OCI-LY3 (cell line): ENCODE data around the gene RIGI.

Experiments
- H2AFZ ChIP-seq: fragments of 200-600, 300-600 bp; shearing (Covaris generic); 2 replicates; pipeline ENCODE4 v1.6.0; 2014; ENCODE audit warnings: antibody characterized with exemption, low read depth, low read length
- H3K27ac ChIP-seq: fragments of 200-600, 300-600 bp; sonication (generic); 2 replicates; pipeline ENCODE4 v1.5.1; 2014; ENCODE audit warnings: mild to moderate bottlenecking, low read length, moderate library complexity, mixed read lengths
- H3K27me3 ChIP-seq: fragments of 200-600, 300-600 bp; sonication (generic); 2 replicates; pipeline ENCODE4 v1.6.1; 2014; ENCODE audit warnings: low read depth, low read length, mixed read lengths
- H3K36me3 ChIP-seq: fragments of 200-600, 300-600 bp; sonication (generic); replicated peaks from 2 replicates; pipeline ENCODE3; 2014; ENCODE audit warnings: low read depth, low read length, mixed read lengths
- H3K4me1 ChIP-seq: fragments of 300-600, 200-600 bp; sonication (generic); 2 replicates; pipeline ENCODE4 v1.6.1; 2014; ENCODE audit warnings: low read length, mixed read lengths
- H3K4me2 ChIP-seq: fragments of 200-600, 300-600 bp; sonication (generic); 2 replicates; pipeline ENCODE4 v1.6.1; 2014; ENCODE audit warnings: low read length, mixed read lengths
- H3K4me3 ChIP-seq: fragments of 300-600, 200-600 bp; sonication (generic); 2 replicates; pipeline ENCODE4 v1.5.1; 2014; ENCODE audit warnings: antibody characterized with exemption, mild to moderate bottlenecking, low read length, moderate library complexity
- H3K79me2 ChIP-seq: fragments of 300-600, 200-600 bp; shearing (Covaris generic); 2 replicates; pipeline ENCODE4 v1.6.1; 2014; ENCODE audit warnings: mild to moderate bottlenecking, low read length, mixed read lengths
- H3K9ac ChIP-seq: fragments of 300-600, 200-600 bp; shearing (Covaris generic); 2 replicates; pipeline ENCODE4 v1.6.0; 2014; ENCODE audit warnings: mild to moderate bottlenecking, low read length, moderate library complexity
- H3K9me3 ChIP-seq: fragments of 200-600, 300-600 bp; shearing (Covaris generic); 2 replicates; pipeline ENCODE4 v1.6.1; 2014; ENCODE audit warnings: low read length, mixed read lengths; ENCODE audit not compliant: insufficient read depth
- H4K20me1 ChIP-seq: fragments of 200-600, 300-600 bp; sonication (generic); 2 replicates; pipeline ENCODE4 v1.6.1; 2016; ENCODE audit warnings: low read length, mixed read lengths; ENCODE audit not compliant: insufficient read depth
- EZH2phosphoT487 ChIP-seq: fragments of 200-600 bp; shearing (Covaris generic); IDR thresholded peaks from 2 replicates; pipeline ENCODE4 v1.6.1; 2018; ENCODE audit warnings: antibody characterized with exemption, mixed run types, low read depth
- TF ChIP-seq, protein P1 (sequence below): fragments of 200-600, 300-600 bp; sonication (generic); IDR thresholded peaks from 2 replicates; pipeline ENCODE4 v1.5.1; 2014; ENCODE audit warnings: antibody characterized with exemption, low read length, low read depth

RIGI gene

DNA sequence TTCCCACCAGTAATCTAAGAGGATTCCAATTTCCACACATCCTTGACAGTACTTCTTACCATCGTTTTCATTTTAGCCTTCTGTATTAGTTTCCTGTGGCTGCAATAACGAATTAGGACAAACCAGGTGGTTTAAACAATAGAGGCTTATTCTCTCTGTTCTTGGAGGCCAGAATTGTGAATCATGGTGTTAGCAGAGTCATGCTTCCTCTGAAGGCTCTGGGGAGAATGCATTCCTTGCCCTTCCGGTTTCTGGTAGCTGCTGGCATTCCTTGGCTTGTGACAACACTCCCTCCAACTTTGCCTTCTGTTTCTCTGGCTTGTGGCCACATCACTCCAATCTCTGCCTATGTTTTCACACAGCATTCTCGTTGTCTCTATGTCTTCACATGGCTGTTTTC, 23.5 kb downstream of the RIGI start:
- H3K9me3 ChIP-seq: no peaks in the 10 kb centered on the region
- H3K79me2 ChIP-seq: no peaks in the 10 kb centered on the region
- no peaks in the 10 kb centered on the region for H3K36me3 ChIP-seq
- H3K27me3 ChIP-seq: no peaks in the 10 kb centered on the region
- TF ChIP-seq, protein P1, sequence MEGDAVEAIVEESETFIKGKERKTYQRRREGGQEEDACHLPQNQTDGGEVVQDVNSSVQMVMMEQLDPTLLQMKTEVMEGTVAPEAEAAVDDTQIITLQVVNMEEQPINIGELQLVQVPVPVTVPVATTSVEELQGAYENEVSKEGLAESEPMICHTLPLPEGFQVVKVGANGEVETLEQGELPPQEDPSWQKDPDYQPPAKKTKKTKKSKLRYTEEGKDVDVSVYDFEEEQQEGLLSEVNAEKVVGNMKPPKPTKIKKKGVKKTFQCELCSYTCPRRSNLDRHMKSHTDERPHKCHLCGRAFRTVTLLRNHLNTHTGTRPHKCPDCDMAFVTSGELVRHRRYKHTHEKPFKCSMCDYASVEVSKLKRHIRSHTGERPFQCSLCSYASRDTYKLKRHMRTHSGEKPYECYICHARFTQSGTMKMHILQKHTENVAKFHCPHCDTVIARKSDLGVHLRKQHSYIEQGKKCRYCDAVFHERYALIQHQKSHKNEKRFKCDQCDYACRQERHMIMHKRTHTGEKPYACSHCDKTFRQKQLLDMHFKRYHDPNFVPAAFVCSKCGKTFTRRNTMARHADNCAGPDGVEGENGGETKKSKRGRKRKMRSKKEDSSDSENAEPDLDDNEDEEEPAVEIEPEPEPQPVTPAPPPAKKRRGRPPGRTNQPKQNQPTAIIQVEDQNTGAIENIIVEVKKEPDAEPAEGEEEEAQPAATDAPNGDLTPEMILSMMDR: no peak
- TF ChIP-seq EZH2phosphoT487: no peak
- no peak overlapping the region for H3K27ac ChIP-seq
- no peak overlapping the region for H3K9ac ChIP-seq
- no peaks in the 10 kb centered on the region for H4K20me1 ChIP-seq
- H2AFZ ChIP-seq: no peak overlapping the region
- H3K4me3 ChIP-seq: no peak overlapping the region
- no peaks in the 10 kb centered on the region for H3K4me1 ChIP-seq
- H3K4me2 ChIP-seq: no peak overlapping the region

DNA sequence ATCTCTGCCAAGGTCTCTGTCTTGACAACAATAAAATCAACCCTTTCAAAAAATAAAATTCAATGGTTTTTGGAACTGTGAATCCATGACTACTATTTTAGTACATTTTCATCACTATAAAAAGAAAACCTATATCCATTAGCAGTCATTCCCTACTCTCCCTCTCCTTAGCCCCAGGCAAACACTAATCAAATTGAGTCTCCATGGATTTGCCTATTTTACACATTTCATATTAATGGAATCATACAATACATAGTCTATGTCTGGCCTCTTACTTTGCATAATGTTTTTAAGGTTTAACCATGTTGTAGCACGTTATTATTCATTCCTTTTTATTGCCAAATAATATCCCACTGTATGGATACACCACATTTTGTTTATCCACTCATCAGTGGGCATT, 24.1 kb downstream of the RIGI start:
- TF ChIP-seq, protein P1: no peak
- TF ChIP-seq EZH2phosphoT487: no peak
- Histone ChIP-seq H3K27ac (no peak overlapping the region), H3K9ac (no peak overlapping the region), H3K9me3 (no peaks in the 10 kb centered on the region), H3K36me3 (no peaks in the 10 kb centered on the region), H3K4me1 (no peaks in the 10 kb centered on the region), H3K27me3 (no peaks in the 10 kb centered on the region), H3K4me3 (no peak overlapping the region), H3K79me2 (no peaks in the 10 kb centered on the region), H3K4me2 (no peak overlapping the region), H2AFZ (no peak overlapping the region), H4K20me1 (no peaks in the 10 kb centered on the region)

DNA sequence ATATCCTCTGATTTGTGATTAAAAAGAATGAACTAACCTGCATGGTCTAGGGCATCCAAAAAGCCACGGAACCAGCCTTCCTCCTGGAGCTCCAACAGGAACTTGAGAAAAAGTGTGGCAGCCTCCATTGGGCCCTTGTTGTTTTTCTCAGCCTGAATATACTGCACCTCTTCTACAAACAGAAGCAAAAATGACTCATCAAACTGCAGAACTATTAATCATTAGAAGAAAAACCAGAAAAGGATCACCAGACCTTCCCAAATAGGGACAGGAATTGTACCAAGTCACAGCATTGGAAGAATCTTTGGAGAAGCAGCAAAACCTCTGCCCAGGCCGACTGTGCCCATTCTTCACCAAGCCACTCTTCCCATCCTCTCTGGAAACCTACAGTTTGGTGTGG, 25.2 kb downstream of the RIGI start:
- Histone ChIP-seq H3K4me1 (no peaks in the 10 kb centered on the region), H2AFZ (no peak overlapping the region), H3K9me3 (no peaks in the 10 kb centered on the region), H3K4me2 (no peak overlapping the region), H3K9ac (no peak overlapping the region), H4K20me1 (no peaks in the 10 kb centered on the region), H3K27ac (no peak overlapping the region), H3K4me3 (no peak overlapping the region), H3K36me3 (no peaks in the 10 kb centered on the region), H3K27me3 (no peaks in the 10 kb centered on the region), H3K79me2 (no peaks in the 10 kb centered on the region)
- TF ChIP-seq, protein P1: no peak
- TF ChIP-seq EZH2phosphoT487: no peak

DNA sequence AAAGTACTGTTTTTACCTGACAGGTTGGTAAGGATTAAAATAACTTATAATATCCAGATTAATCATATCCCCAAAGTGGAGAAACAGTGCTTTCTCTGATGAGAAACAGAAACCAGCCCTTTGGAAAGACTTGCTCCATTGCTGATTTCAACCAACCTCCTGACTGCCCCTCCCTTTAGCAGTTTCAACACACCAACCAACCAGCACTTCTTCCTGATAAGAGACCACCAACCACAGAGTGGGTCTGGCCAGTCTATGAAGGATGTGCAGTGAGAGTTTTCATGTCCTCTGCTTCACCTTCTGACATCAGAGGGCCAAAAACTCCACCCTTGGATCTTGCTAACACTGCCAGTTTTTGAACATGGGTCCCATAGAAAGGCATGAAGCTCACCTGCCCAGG, 28.1 kb downstream of the RIGI start:
- no peaks in the 10 kb centered on the region for H3K27me3 ChIP-seq
- no peaks in the 10 kb centered on the region for H3K9me3 ChIP-seq
- H3K27ac ChIP-seq: no peak overlapping the region
- no peaks in the 10 kb centered on the region for H3K36me3 ChIP-seq
- no peak overlapping the region for H3K4me2 ChIP-seq
- H3K4me3 ChIP-seq: no peak overlapping the region
- H3K79me2 ChIP-seq: no peaks in the 10 kb centered on the region
- no peaks in the 10 kb centered on the region for H4K20me1 ChIP-seq
- no peaks in the 10 kb centered on the region for H3K4me1 ChIP-seq
- no peak overlapping the region for H3K9ac ChIP-seq
- TF ChIP-seq, protein P1: no peak
- no peak for TF ChIP-seq EZH2phosphoT487
- H2AFZ ChIP-seq: no peak overlapping the region
